K562 (cell line): ENCODE measurements around the gene HSF5. TPM values are rescaled to one million over a fixed set of nuclear protein-coding genes. Genes with fewer than 3 reads are reported as not detected.
"Not testable (repeated sequence)": the region's sequence is repeated elsewhere in the genome, so short reads cannot be mapped to it uniquely, and the experiment has no call there.

ENCODE experiments used
- ATAC-seq: fragments of 200-7000 bp; cut with Tn5 transposase; 3 replicates; pipeline ENCODE4 v1.9.1; 2020; ENCODE audit warnings: moderate library complexity
- BruUV-seq: library from RNA; stranded (reverse); fragments of 400-500 nt; replicated peaks from 2 replicates; lab custom pipeline; 2021; lab: Mats Ljungman, UMichigan
- CTCF ChIA-PET: fragments of 300-600 bp; formaldehyde crosslinking; extraction: SDS; loops from one replicate; lab custom pipeline; 2021; ENCODE audit warnings: low intra/inter-chr PET ratio; lab: Yijun Ruan, JAX
- POLR2A ChIA-PET: fragments of 300-600, 350-650 bp; sonication (Branson Sonifier 250); formaldehyde crosslinking; extraction: SDS; loops from one replicate; lab custom pipeline; 2021; ENCODE audit warnings: antibody characterized with exemption, inconsistent platforms; lab: Yijun Ruan, JAX
- DNase-seq, 4 experiments: peaks; one replicate each; pipeline versions ENCODE4 v3.0.0 to v3.0.0-alpha.2; 2011 to 2018; ENCODE audit warnings: low spot score in 3 of 4, mixed read lengths in 3 of 4; ENCODE audit errors: extremely low read depth in 1 of 4
- FAIRE-seq: peaks from 2 replicates; lab custom pipeline; 2011; peaks lifted over from hg19 to GRCh38; lab: Jason Lieb, UNC
- H2AFZ ChIP-seq: 2 replicates; pipeline ENCODE4 v1.6.0; 2011; ENCODE audit warnings: low read depth, low read length, control low read depth, inconsistent platforms
- H3K27ac ChIP-seq: fragments of 200-600 bp; 3 replicates; pipeline ENCODE4 v1.8.0; 2011; ENCODE audit warnings: low read depth, mild to moderate bottlenecking, control low read depth, inconsistent platforms, low read length, moderate library complexity, mixed read lengths; ENCODE audit errors: extremely low read depth
- H3K27me3 ChIP-seq, 2 experiments: fragments of 300-600 bp in 1 of 2; 2 replicates in 1 of 2; 3 replicates in 1 of 2; pipeline versions ENCODE4 v1.6.0 to v1.8.0; 2011; ENCODE audit warnings: inconsistent platforms in 2 of 2, low read length in 2 of 2, mild to moderate bottlenecking in 1 of 2, mixed read lengths in 1 of 2, moderate library complexity in 1 of 2; ENCODE audit not compliant: control insufficient read depth in 2 of 2, insufficient read depth in 2 of 2
- H3K36me3 ChIP-seq: fragments of 300-600 bp; 3 replicates; pipeline ENCODE4 v1.8.0; 2011; ENCODE audit warnings: mild to moderate bottlenecking, low read length, inconsistent platforms; ENCODE audit not compliant: control insufficient read depth, insufficient read depth
- H3K4me1 ChIP-seq, 2 experiments: fragments of 200-600 bp in 1 of 2; replicated peaks in 1 of 2; 2 replicates in 1 of 2; 3 replicates in 1 of 2; pipeline versions ENCODE4 v1.5.1 to v1.8.0; 2011; ENCODE audit warnings: inconsistent platforms in 2 of 2, low read length in 2 of 2, mild to moderate bottlenecking in 1 of 2, mixed read lengths in 1 of 2, moderate library complexity in 1 of 2; ENCODE audit not compliant: control insufficient read depth in 2 of 2, insufficient read depth in 2 of 2
- H3K4me2 ChIP-seq: 2 replicates; pipeline ENCODE4 v1.6.1; 2011; ENCODE audit warnings: low read length, control low read depth, inconsistent platforms, mixed read lengths; ENCODE audit not compliant: insufficient read depth
- H3K4me3 ChIP-seq: fragments of 200-600 bp; sonication (generic), shearing (Covaris generic); 2 replicates; pipeline ENCODE4 v1.5.1; 2016; ENCODE audit warnings: control low read depth, inconsistent platforms
- H3K79me2 ChIP-seq: fragments of 200-600 bp; 3 replicates; pipeline ENCODE4 v1.8.0; 2011; ENCODE audit warnings: low read length, inconsistent platforms; ENCODE audit not compliant: control insufficient read depth, insufficient read depth
- H3K9ac ChIP-seq, 2 experiments: 2 replicates each; pipeline versions ENCODE4 v1.6.0 to v1.6.1; 2011; ENCODE audit warnings: low read depth in 2 of 2, low read length in 2 of 2, control low read depth in 1 of 2, inconsistent platforms in 1 of 2, mild to moderate bottlenecking in 1 of 2, mixed read lengths in 1 of 2; ENCODE audit not compliant: insufficient read depth in 1 of 2
- H3K9me1 ChIP-seq: one replicate; pipeline ENCODE4 v1.6.0; 2011; ENCODE audit warnings: inconsistent platforms, mild to moderate bottlenecking, low read length, moderate library complexity; ENCODE audit not compliant: control insufficient read depth, insufficient read depth
- H3K9me3 ChIP-seq: replicated peaks from 2 replicates; pipeline ENCODE4 v1.5.1; 2011; ENCODE audit warnings: low read depth, low read length, inconsistent platforms; ENCODE audit not compliant: control insufficient read depth, insufficient read depth
- H4K20me1 ChIP-seq: replicated peaks from 2 replicates; pipeline ENCODE4 v1.6.1; 2011; ENCODE audit warnings: low read length, inconsistent platforms, mixed read lengths; ENCODE audit not compliant: control insufficient read depth, insufficient read depth
- HIVEP1 ChIP-seq: fragments of 250-450 bp; sonication (Bioruptor Pico); IDR thresholded peaks from 2 replicates; pipeline ENCODE4 v1.4.0; 2020; ENCODE audit warnings: mild to moderate bottlenecking
- PTBP1 ChIP-seq: fragments of 200-400 bp; formaldehyde crosslinking; IDR thresholded peaks from 2 replicates; pipeline ENCODE4 v1.6.1; 2017; ENCODE audit warnings: low read depth, low read length
- SMARCC2 ChIP-seq: fragments of 450-650 bp; IDR thresholded peaks from 2 replicates; pipeline ENCODE4 v1.6.1; 2017; ENCODE audit warnings: antibody characterized with exemption, moderate library complexity, mild to moderate bottlenecking, low read depth
- ZNF408 ChIP-seq: fragments of 250-450 bp; sonication (Bioruptor Pico); IDR thresholded peaks from 2 replicates; pipeline ENCODE4 v1.4.0; 2020; ENCODE audit warnings: low read depth, mild to moderate bottlenecking, moderate library complexity
- WGBS: fragments of 100-300 bp; shearing (Covaris generic); methylation state at CpG from one replicate; pipeline ENCODE4 v1.1.6; 2016; ENCODE audit warnings: low coverage, mixed read lengths; ENCODE audit not compliant: insufficient coverage; ENCODE audit errors: missing lambda C conversion rate; 5-methylcytosine and 5-hydroxymethylcytosine counted together
- in situ Hi-C: fragments of 300-500 bp; cut with MboI; formaldehyde crosslinking; loops from 4 replicates; pipeline ENCODE4 v1.15.0; 2018; ENCODE audit warnings: inconsistent platforms, mixed read lengths
- intact Hi-C: fragments of 100-400 bp; cut with micrococcal nuclease; formaldehyde crosslinking; loops from 2 replicates; pipeline ENCODE4 v1.14.2; 2022
- polyA plus RNA-seq, 8 experiments: library from polyadenylated mRNA; depleted of rRNA in 4 of 8; stranded (reverse) in 5 of 8; unstranded in 3 of 8; fragments of >200 nt; fragmentation: Nextera tagmentation in 2 of 8; fragmentation: Illumina TruSeq in 1 of 8; extraction: Ambion mirVana in 2 of 8; extraction: Trizol in 1 of 8; gene quantifications; 2 replicates each; pipeline versions ENCODE4 v1.2.1 to v1.2.3, GENCODE V29; 2011 to 2014; ENCODE audit warnings: inconsistent platforms in 1 of 8, missing spikeins in 1 of 8
- total RNA-seq, 7 experiments: library from RNA; depleted of rRNA in 6 of 7; stranded (reverse); fragments of >200 nt in 6 of 7; fragmentation: Illumina TruSeq in 2 of 7; extraction: Trizol in 2 of 7; gene quantifications; 2 replicates each; pipeline versions ENCODE4 v1.2.1 to v1.2.3, GENCODE V29; 2011 to 2021; ENCODE audit warnings: low replicate concordance in 1 of 7
- TF ChIP-seq, protein P1 (sequence below), 3 experiments: fragments of 200-800 bp in 1 of 3; fragments of 250-450 bp in 1 of 3; fragments of 450-650 bp in 1 of 3; sonication (Bioruptor Pico) in 1 of 3; sonication (Bioruptor generic) in 1 of 3; formaldehyde crosslinking in 1 of 3; IDR thresholded peaks; 2 replicates each; pipeline versions ENCODE4 v1.6.1 to v1.8.0; 2016 to 2022; ENCODE audit warnings: mild to moderate bottlenecking in 2 of 3, missing genetic modification characterization in 2 of 3, missing compliant biosample characterization in 1 of 3, moderate library complexity in 1 of 3
- TF ChIP-seq, protein P2 (sequence below): fragments of 250-450 bp; sonication (Bioruptor Pico); IDR thresholded peaks from 2 replicates; pipeline ENCODE4 v1.8.0; 2022; ENCODE audit warnings: moderate library complexity, mild to moderate bottlenecking, inconsistent platforms
- TF ChIP-seq, protein P3 (sequence below): sonication (generic); formaldehyde crosslinking; IDR thresholded peaks from 2 replicates; pipeline ENCODE4 v1.9.0; 2022; ENCODE audit warnings: mild to moderate bottlenecking, missing genetic modification reagents

The HSF5 gene
- total and polyA plus RNA-seq, 9 of the 15 experiments (the other 6 are each of a cell fraction or from before 2014, with no cell fraction given) = 0.04 TPM; not detected in 8

DNA sequence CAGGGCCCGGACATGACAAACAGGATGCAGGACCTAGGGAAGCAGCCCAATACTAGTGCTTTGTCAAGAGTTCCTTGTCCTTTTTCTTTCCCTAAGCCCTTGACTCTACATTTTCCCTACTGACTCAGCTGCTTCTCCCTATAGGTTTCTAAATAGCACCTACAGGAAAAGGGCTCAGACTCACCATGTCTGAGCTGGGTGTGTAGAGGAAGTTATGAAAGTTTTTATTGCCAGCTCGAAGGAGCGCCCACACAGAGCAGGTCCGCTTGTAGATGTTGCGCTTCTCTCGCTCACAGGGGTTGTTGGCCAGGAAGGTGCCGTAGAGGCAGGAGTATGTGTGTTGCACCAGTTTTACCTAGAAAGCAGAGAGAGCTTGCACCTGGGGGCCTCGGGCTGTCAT, 15.7 kb upstream of the HSF5 start (continued):
- TF ChIP-seq HIVEP1 (CRISPR knock-in tag) (no peak), PTBP1 (no peak), SMARCC2 (no peak)

DNA sequence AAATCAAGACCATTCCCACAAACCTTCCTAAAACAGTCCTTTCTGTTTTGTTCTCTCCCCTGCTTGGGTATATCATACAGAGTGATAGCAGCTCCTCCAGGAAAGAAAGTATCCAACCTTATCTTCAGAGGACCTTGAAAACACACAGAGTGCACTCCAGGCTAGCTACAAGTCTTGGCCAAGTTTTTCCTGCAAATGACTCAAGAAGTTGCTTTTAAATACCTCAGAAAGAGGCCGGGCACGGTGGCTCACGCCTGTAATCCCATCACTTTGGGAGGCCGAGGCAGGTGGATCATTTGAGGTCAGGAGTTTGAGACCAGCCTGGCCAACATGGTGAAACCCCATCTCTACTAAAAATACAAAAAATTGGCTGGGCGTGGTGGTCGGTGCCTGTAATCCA, 14.9 kb upstream of the HSF5 start:
- H2AFZ ChIP-seq, FAIRE-seq, H3K9me1 ChIP-seq, H4K20me1 ChIP-seq, BruUV-seq, H3K4me2 ChIP-seq, H3K27ac ChIP-seq, H3K9me3 ChIP-seq, DNase-seq, in situ Hi-C loops, ATAC-seq, H3K27me3 ChIP-seq, H3K4me1 ChIP-seq, H3K9ac ChIP-seq, intact Hi-C loops, H3K4me3 ChIP-seq, H3K79me2 ChIP-seq, CTCF ChIA-PET: not testable (repeated sequence)
- WGBS = 84% methylated on average over 6 of the region's 6 CpGs
- peaks cover 82% of the 10 kb centered on the region for H3K36me3 ChIP-seq
- POLR2A ChIA-PET = interaction anchor here (1.4 to 5.4 kb wide), 2 partner anchors 9 to 12 kb away, joined by 8 to 26 read pairs; partner anchors contain the start of gene MTMR4

DNA sequence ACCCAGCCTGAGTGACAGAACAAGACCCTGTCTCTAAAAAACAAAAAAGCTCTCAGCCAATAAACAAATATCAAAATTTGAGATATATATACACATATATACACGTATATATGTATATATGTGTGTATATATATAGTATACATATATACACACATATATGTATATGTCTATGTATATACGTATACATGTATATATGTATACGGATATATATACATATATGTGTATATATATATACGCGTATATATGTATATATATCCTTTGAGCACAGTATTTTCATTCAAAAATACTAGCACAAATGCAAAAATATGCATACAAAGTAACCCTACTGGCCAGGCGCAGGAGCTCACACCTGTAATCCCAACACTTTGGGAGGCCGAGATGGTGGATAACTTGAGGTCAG, 13.2 kb upstream of the HSF5 start:
- H3K9ac ChIP-seq = no peak overlapping the region
- ChIA-PET CTCF (no interaction called here), POLR2A (interaction anchor here (0.6 to 2.0 kb wide), 3 partner anchors 9 to 393 kb away, joined by 3 to 6 read pairs (median 3); no protein-coding TSS in a partner anchor)
- in situ Hi-C loops = no loop called here
- H3K27me3 ChIP-seq = no peaks in the 10 kb centered on the region
- FAIRE-seq = no peak
- no peak overlapping the region for H2AFZ ChIP-seq
- no TSS peak for BruUV-seq
- H4K20me1 ChIP-seq = no peaks in the 10 kb centered on the region
- no peak for ATAC-seq
- peaks cover 82% of the 10 kb centered on the region for H3K36me3 ChIP-seq
- H3K27ac ChIP-seq = no peak overlapping the region
- H3K4me3 ChIP-seq = no peak overlapping the region
- H3K4me1 ChIP-seq = no peaks in the 10 kb centered on the region
- no peaks in the 10 kb centered on the region for H3K79me2 ChIP-seq
- no peaks in the 10 kb centered on the region for H3K9me1 ChIP-seq
- DNase-seq = no peak
- no peak overlapping the region for H3K4me2 ChIP-seq
- WGBS = 91% methylated on average over 7 of the region's 7 CpGs
- intact Hi-C loops = no loop called here
- no peaks in the 10 kb centered on the region for H3K9me3 ChIP-seq
- TF ChIP-seq, protein P1, sequence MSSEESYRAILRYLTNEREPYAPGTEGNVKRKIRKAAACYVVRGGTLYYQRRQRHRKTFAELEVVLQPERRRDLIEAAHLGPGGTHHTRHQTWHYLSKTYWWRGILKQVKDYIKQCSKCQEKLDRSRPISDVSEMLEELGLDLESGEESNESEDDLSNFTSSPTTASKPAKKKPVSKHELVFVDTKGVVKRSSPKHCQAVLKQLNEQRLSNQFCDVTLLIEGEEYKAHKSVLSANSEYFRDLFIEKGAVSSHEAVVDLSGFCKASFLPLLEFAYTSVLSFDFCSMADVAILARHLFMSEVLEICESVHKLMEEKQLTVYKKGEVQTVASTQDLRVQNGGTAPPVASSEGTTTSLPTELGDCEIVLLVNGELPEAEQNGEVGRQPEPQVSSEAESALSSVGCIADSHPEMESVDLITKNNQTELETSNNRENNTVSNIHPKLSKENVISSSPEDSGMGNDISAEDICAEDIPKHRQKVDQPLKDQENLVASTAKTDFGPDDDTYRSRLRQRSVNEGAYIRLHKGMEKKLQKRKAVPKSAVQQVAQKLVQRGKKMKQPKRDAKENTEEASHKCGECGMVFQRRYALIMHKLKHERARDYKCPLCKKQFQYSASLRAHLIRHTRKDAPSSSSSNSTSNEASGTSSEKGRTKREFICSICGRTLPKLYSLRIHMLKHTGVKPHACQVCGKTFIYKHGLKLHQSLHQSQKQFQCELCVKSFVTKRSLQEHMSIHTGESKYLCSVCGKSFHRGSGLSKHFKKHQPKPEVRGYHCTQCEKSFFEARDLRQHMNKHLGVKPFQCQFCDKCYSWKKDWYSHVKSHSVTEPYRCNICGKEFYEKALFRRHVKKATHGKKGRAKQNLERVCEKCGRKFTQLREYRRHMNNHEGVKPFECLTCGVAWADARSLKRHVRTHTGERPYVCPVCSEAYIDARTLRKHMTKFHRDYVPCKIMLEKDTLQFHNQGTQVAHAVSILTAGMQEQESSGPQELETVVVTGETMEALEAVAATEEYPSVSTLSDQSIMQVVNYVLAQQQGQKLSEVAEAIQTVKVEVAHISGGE (CRISPR knock-in tag; IDR thresholded peaks at IDR 0.05) = 0 out of 6 replicates have a peak, but pooled peaks of 1 of the 3 experiments have one; percentile 28
- 0 out of 2 replicates have a peak, but pooled peaks have one; percentile 77 for TF ChIP-seq ZNF408
- TF ChIP-seq, protein P2, sequence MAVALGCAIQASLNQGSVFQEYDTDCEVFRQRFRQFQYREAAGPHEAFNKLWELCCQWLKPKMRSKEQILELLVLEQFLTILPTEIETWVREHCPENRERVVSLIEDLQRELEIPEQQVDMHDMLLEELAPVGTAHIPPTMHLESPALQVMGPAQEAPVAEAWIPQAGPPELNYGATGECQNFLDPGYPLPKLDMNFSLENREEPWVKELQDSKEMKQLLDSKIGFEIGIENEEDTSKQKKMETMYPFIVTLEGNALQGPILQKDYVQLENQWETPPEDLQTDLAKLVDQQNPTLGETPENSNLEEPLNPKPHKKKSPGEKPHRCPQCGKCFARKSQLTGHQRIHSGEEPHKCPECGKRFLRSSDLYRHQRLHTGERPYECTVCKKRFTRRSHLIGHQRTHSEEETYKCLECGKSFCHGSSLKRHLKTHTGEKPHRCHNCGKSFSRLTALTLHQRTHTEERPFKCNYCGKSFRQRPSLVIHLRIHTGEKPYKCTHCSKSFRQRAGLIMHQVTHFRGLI = peak; percentile 56; the same call in 1 of the 2 replicates
- TF ChIP-seq, protein P3, sequence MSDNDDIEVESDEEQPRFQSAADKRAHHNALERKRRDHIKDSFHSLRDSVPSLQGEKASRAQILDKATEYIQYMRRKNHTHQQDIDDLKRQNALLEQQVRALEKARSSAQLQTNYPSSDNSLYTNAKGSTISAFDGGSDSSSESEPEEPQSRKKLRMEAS = no peak
